HL-60 (cell line): ENCODE measurements around the gene ZBTB24.

Source experiments
- CTCF ChIP-seq: IDR thresholded peaks from one replicate; pipeline ENCODE4 v1.5.1; 2011; ENCODE audit warnings: low read length, control low read depth, inconsistent platforms; ENCODE audit not compliant: insufficient read depth
- POLR2AphosphoS5 ChIP-seq: IDR thresholded peaks from 2 replicates; pipeline ENCODE4 v1.6.1; 2012; ENCODE audit warnings: low read depth
- SPI1 ChIP-seq: IDR thresholded peaks from 2 replicates; pipeline ENCODE4 v1.6.1; 2012; ENCODE audit warnings: low read depth, mild to moderate bottlenecking, borderline replicate concordance

GRCh38 chr6:109503327-109504224 lies 20.6 kb upstream of the ZBTB24 start:
- TF ChIP-seq POLR2AphosphoS5 (peak; percentile 98), CTCF (no peak), SPI1 (no peak)
